Heart left ventricle (tissue), 16 donors: ENCODE measurements around the gene TAAR8. TPM values are rescaled to one million over a fixed set of nuclear protein-coding genes. Genes with fewer than 3 reads are reported as not detected.

ENCODE experiments used
- ATAC-seq, 4 donors: fragments of 200-7000 bp; cut with Tn5 transposase; one replicate each; pipeline ENCODE4 v1.9.1; 2020 to 2022; ENCODE audit warnings: moderate library complexity in 4 of 4, mild to moderate bottlenecking in 3 of 4, moderate number of reproducible peaks in 1 of 4
- DNase-seq, 5 donors: peaks; one replicate each; pipeline ENCODE4 v3.0.0-alpha.2; 2020
- H3K27ac ChIP-seq, 12 donors: fragments of 200-600 bp; sonication (generic) in 4 of 12; one replicate each; pipeline versions ENCODE4 v1.5.0 to v1.8.0; 2016 to 2022; ENCODE audit warnings: mild to moderate bottlenecking in 2 of 12
- H3K27me3 ChIP-seq, 9 donors: fragments of 200-600 bp; sonication (generic) in 2 of 9; one replicate each; pipeline versions ENCODE4 v1.5.1 to v1.8.0; 2016 to 2022; ENCODE audit warnings: mild to moderate bottlenecking in 3 of 9
- H3K36me3 ChIP-seq, 9 donors: fragments of 200-600 bp; sonication (generic) in 2 of 9; one replicate each; pipeline versions ENCODE4 v1.5.0 to v1.8.0; 2018 to 2022; ENCODE audit warnings: mild to moderate bottlenecking in 2 of 9
- H3K4me1 ChIP-seq, 12 donors: fragments of 200-600 bp; sonication (generic) in 4 of 12; one replicate each; pipeline versions ENCODE4 v1.5.0 to v1.8.0; 2016 to 2022; ENCODE audit warnings: mild to moderate bottlenecking in 3 of 12
- H3K4me3 ChIP-seq, 12 donors: fragments of 200-600 bp; sonication (generic) in 4 of 12; one replicate each; pipeline versions ENCODE4 v1.5.0 to v1.8.0; 2017 to 2022; ENCODE audit warnings: mild to moderate bottlenecking in 9 of 12, moderate library complexity in 4 of 12
- H3K9me3 ChIP-seq, 12 donors: fragments of 200-600 bp; sonication (generic) in 4 of 12; one replicate each; pipeline versions ENCODE4 v1.5.0 to v1.8.0; 2016 to 2022; ENCODE audit warnings: mild to moderate bottlenecking in 1 of 12
- CTCF ChIP-seq, 12 donors: fragments of 200-600 bp; sonication (generic) in 4 of 12; IDR thresholded peaks; one replicate each; pipeline versions ENCODE4 v1.5.0 to v1.8.0; 2018 to 2022; ENCODE audit warnings: antibody characterized with exemption in 12 of 12, mild to moderate bottlenecking in 5 of 12
- POLR2A ChIP-seq, 2 donors: fragments of 450-650 bp; IDR thresholded peaks; one replicate each; pipeline ENCODE4 v1.6.1; 2017; ENCODE audit warnings: antibody characterized with exemption in 2 of 2, mild to moderate bottlenecking in 2 of 2, moderate library complexity in 2 of 2
- WGBS, 4 donors: extraction: QIAGEN DNeasy Blood & Tissue Kit in 2 of 4; methylation state at CpG; one replicate each; pipeline versions ENCODE4 v1.1.5 to v1.1.7; 2013 to 2018; 5-methylcytosine and 5-hydroxymethylcytosine counted together
- intact Hi-C, 10 donors: fragments of 100-400 bp; cut with DNase I; formaldehyde crosslinking; loops; one replicate each; pipeline versions ENCODE4 v1.11.1 to v1.14.2; 2022
- polyA plus RNA-seq, 2 donors: library from polyadenylated mRNA; stranded (reverse); fragments of 200-250 nt; gene quantifications; one replicate each; pipeline ENCODE4 v1.2.3, GENCODE V29; 2013
- total RNA-seq, 9 donors: library from RNA; depleted of rRNA in 2 of 9; stranded (reverse); fragments of >200 nt in 2 of 9; fragmentation: NEBNext Ultra II Directional in 3 of 9; extraction: Animal tissue kit (Norgen Biotek cat#: 25700) in 3 of 9; gene quantifications; one replicate each; pipeline versions ENCODE4 v1.1.0 to v1.2.4, GENCODE V29; 2016 to 2023
- donor health status: ischemic (EF 13 %, LVEDD 7.1; RV severe dilation, severe dysfunction).
- donor health status: healthy with polysubstance abuse.
- donor health status: DM: no; HTN: yes; CAD: no.
- donor health status: DM: no; HTN: no; CAD: no.
- donor health status: ischemic (EF 25% LVEDD 6.9; RV normal size, moderate dysfunction).
- donor health status: ischemic (EF 25% LVEDD 5.7; RV mildly dilated, moderate dysfunction).
- donor health status: healthy.
- donor health status: DM: yes; HTN: yes; CAD: no.
- donor health status: ischemic (EF 35%, LVEDD 5.7; RV mildly dilated, moderate dysfunction).
- donor health status: nonischemic (EF 11% LVEDD 7.7; RV severe dilation, severe dysfunction).
- donor health status: DM: yes; HTN: yes; CAD: no.
- donor health status: PGD.
- donor health status: ischemic (EF 29% LVEDD 5.4; RV normal size, mild dysfunction).
- donor health status: nonischemic (EF 23%, LVEDD 6.1; RV moderate dilation, normal function).

The TAAR8 gene
- total and polyA plus RNA-seq, 11 donors = not detected

GRCh38 chr6:132589454-132589853 lies 37.0 kb downstream of the TAAR8 start, which contains the start of gene TAAR5:
Gene TAAR5 (minus strand): TSS chr6:132589741. CDS start chr6:132589686, 55 bp downstream.
- no peak within 1 kb of the TSS for H3K27ac ChIP-seq
- 42 to 79% (median 70%) methylated on average over 5 of the region's 5 CpGs for WGBS, 4 donors
- TF ChIP-seq CTCF (IDR thresholded peaks at IDR 0.05) (no peak), POLR2A (IDR thresholded peaks at IDR 0.05) (no peak)
- intact Hi-C loops = no loop called here
- ATAC-seq = no peak
- no peaks in the 10 kb centered on the region for H3K4me1 ChIP-seq
- H3K27me3 ChIP-seq = peaks cover 0 to 12% (median 0%) of the 10 kb centered on the region in 9 donors
- DNase-seq = no peak
- no peak within 1 kb of the TSS for H3K4me3 ChIP-seq
- H3K9me3 ChIP-seq = no peaks in the 10 kb centered on the region
- H3K36me3 ChIP-seq = no peaks in the 10 kb centered on the region

- intact Hi-C loops = no loop called here
Measured at GRCh38 chr6:132590362-132590761, 37.9 kb downstream of the TAAR8 start.

GRCh38 chr6:132592855-132593254 lies 40.4 kb downstream of the TAAR8 start:
- no peaks in the 10 kb centered on the region for H3K4me1 ChIP-seq
- no peaks in the 10 kb centered on the region for H3K36me3 ChIP-seq
- no peak for ATAC-seq
- no peak for TF ChIP-seq POLR2A (IDR thresholded peaks at IDR 0.05)
- no peak for TF ChIP-seq CTCF (IDR thresholded peaks at IDR 0.05)
- H3K9me3 ChIP-seq = no peaks in the 10 kb centered on the region
- no peak overlapping the region for H3K4me3 ChIP-seq
- H3K27me3 ChIP-seq = peaks cover 0 to 12% (median 0%) of the 10 kb centered on the region in 9 donors
- WGBS, 4 donors = 56 to 70% (median 66%) methylated on average over 2 of the region's 2 CpGs
- no peak for DNase-seq
- H3K27ac ChIP-seq = no peak overlapping the region
- intact Hi-C loops = no loop called here

More at GRCh38 chr6:132590362-132590761, 37.9 kb downstream of the TAAR8 start:
- Histone ChIP-seq H3K27me3 (peaks cover 0 to 12% (median 0%) of the 10 kb centered on the region in 9 donors), H3K36me3 (no peaks in the 10 kb centered on the region), H3K4me3 (no peak overlapping the region), H3K4me1 (no peaks in the 10 kb centered on the region), H3K9me3 (no peaks in the 10 kb centered on the region), H3K27ac (no peak overlapping the region)
- ATAC-seq (no peak), DNase-seq (no peak)
- WGBS, 4 donors = 73 to 85% (median 79%) methylated on average over 1 of the region's 1 CpG
- TF ChIP-seq CTCF (IDR thresholded peaks at IDR 0.05) = no peak
- TF ChIP-seq POLR2A (IDR thresholded peaks at IDR 0.05) = no peak

- H3K4me3 ChIP-seq = no peak overlapping the region
- intact Hi-C loops = no loop called here
- DNase-seq (no peak), ATAC-seq (no peak)
- H3K27ac ChIP-seq = no peak overlapping the region
- H3K27me3 ChIP-seq = peaks cover 0 to 4% (median 0%) of the 10 kb centered on the region in 9 donors
- H3K9me3 ChIP-seq = no peaks in the 10 kb centered on the region
- no peak for TF ChIP-seq CTCF (IDR thresholded peaks at IDR 0.05)
- no peak for TF ChIP-seq POLR2A (IDR thresholded peaks at IDR 0.05)
- H3K4me1 ChIP-seq = no peaks in the 10 kb centered on the region
- H3K36me3 ChIP-seq = no peaks in the 10 kb centered on the region
- 70 to 89% (median 80%) methylated on average over 6 of the region's 6 CpGs for WGBS, 4 donors
Measured at GRCh38 chr6:132596201-132596600, 43.7 kb downstream of the TAAR8 start.
